ENCODE results near the gene COX6A1. TPM values are rescaled to one million over a fixed set of nuclear protein-coding genes. Genes with fewer than 3 reads are reported as not detected.

Gene COX6A1
- total and polyA plus RNA-seq, 2 of the 13 experiments (the other 11 are each of a cell fraction or from before 2014, with no cell fraction given), result 542 to 673 TPM

- no peak overlapping the region for H3K4me2 ChIP-seq (ENCODE audit: low read depth, low read length)
- no peaks in the 10 kb centered on the region for H3K9me3 ChIP-seq (ENCODE audit: low read length)
- ATAC-seq (peak; percentile 76), DNase-seq (ENCODE audit: low spot score) (peak; percentile 45), FAIRE-seq (no peak)
- H3K9ac ChIP-seq (ENCODE audit: insufficient read depth, low read depth, low read length), result no peak overlapping the region
- ChIA-PET POLR2A (interaction anchor here (0.6 to 2.7 kb wide), 3 partner anchors 9 to 33 kb away, joined by 3 to 7 read pairs (median 4); partner anchors contain the start of gene SRSF9), CTCF (ENCODE audit: low intra/inter-chr PET ratio, low total read pairs) (no interaction called here)
- TF ChIP-seq, protein P1, sequence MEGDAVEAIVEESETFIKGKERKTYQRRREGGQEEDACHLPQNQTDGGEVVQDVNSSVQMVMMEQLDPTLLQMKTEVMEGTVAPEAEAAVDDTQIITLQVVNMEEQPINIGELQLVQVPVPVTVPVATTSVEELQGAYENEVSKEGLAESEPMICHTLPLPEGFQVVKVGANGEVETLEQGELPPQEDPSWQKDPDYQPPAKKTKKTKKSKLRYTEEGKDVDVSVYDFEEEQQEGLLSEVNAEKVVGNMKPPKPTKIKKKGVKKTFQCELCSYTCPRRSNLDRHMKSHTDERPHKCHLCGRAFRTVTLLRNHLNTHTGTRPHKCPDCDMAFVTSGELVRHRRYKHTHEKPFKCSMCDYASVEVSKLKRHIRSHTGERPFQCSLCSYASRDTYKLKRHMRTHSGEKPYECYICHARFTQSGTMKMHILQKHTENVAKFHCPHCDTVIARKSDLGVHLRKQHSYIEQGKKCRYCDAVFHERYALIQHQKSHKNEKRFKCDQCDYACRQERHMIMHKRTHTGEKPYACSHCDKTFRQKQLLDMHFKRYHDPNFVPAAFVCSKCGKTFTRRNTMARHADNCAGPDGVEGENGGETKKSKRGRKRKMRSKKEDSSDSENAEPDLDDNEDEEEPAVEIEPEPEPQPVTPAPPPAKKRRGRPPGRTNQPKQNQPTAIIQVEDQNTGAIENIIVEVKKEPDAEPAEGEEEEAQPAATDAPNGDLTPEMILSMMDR (CRISPR knock-in tag; IDR thresholded peaks at IDR 0.05), result peak; percentile 49
- TF ChIP-seq ZNF256 (CRISPR knock-in tag; conservative IDR thresholded peaks at IDR 0.05) (no peak), MAFK (conservative IDR thresholded peaks at IDR 0.05 in 1 of 2, IDR thresholded peaks at IDR 0.05 in 1 of 2; ENCODE audit: low read length in 2 of 2) (peak; percentile 87 to 95), MAFF (IDR thresholded peaks at IDR 0.05; ENCODE audit: low read depth, low read length) (peak; percentile 91), HOXA3 (CRISPR knock-in tag; IDR thresholded peaks at IDR 0.05) (no peak), STAG1 (CRISPR knock-in tag; IDR thresholded peaks at IDR 0.05) (0 out of 2 replicates have a peak, but pooled peaks have one; percentile 15), GPN1 (CRISPR knock-in tag; IDR thresholded peaks at IDR 0.05; ENCODE audit: borderline replicate concordance) (no peak)
- 92% methylated on average over 4 of the region's 4 CpGs for WGBS (ENCODE audit: low lambda C conversion rate)
- in situ Hi-C loops (cut with HindIII; ENCODE audit: extremely low pct_ligation_motif_present, low pct_unique_long_range_greater_than_20kb) (no loop called here), intact Hi-C loops (cut with micrococcal nuclease; ENCODE audit: unreplicated experiment) (no loop called here)
- H2AFZ ChIP-seq (ENCODE audit: low read length), result no peak overlapping the region
- H4K20me1 ChIP-seq (ENCODE audit: insufficient read depth, low read length), result 0 out of 2 replicates have a peak, but pooled peaks cover 9% of the 10 kb centered on the region
- no peak overlapping the region for H3K27ac ChIP-seq (ENCODE audit: extremely low read length, insufficient read depth, low read length)
- peaks cover 16 to 51% of the 10 kb centered on the region in 2 experiments for H3K36me3 ChIP-seq (replicated peaks in 1 of 2; ENCODE audit: control insufficient read depth in 1 of 2, insufficient read depth in 2 of 2, low read length in 2 of 2)
- no peaks in the 10 kb centered on the region for H3K27me3 ChIP-seq (ENCODE audit: control insufficient read depth in 1 of 2, insufficient read depth in 2 of 2, low read length in 2 of 2)
- no TSS peak for BruUV-seq (replicated peaks)
- no peaks in the 10 kb centered on the region for H3K4me1 ChIP-seq (ENCODE audit: insufficient read depth, low read length)
- peaks cover 9% of the 10 kb centered on the region for H3K79me2 ChIP-seq (ENCODE audit: insufficient read depth, low read length)
- no peak overlapping the region for H3K4me3 ChIP-seq (replicated peaks in 1 of 3; ENCODE audit: insufficient read depth in 1 of 3, low read depth in 2 of 3, low read length in 3 of 3)
Measured at GRCh38 chr12:120453977-120454376, 16.1 kb downstream of the COX6A1 start.

DNA sequence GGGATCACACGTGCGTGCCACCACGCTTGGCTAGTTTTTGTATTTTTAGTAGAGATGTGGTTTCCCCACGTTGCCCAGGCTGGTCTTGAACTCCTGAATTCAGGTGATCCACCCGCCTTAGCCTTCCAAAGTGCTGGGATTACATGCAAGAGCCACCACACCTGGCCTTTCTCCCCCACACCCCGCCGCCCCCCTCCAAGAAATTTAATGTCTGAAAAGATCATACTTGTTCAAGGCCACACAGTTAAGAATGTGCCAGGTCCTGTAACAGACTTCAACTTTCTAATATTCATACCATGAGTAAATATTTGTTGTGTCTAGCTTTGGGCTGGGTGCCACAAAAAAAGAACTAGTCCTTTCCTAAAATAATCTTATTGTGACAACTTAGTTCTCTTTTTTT is 17.4 kb downstream of the COX6A1 start:
- intact Hi-C loops (cut with micrococcal nuclease; ENCODE audit: unreplicated experiment), result loop anchor here (5.0 kb wide), 1 partner anchor 77 kb away; the partner anchor contains the start of gene RNF10
- peaks cover 24 to 53% of the 10 kb centered on the region in 2 experiments for H3K36me3 ChIP-seq (replicated peaks in 1 of 2; ENCODE audit: control insufficient read depth in 1 of 2, insufficient read depth in 2 of 2, low read length in 2 of 2)
- no peak for FAIRE-seq
- no peak for TF ChIP-seq ZNF629 (CRISPR knock-in tag; conservative IDR thresholded peaks at IDR 0.05)
- no peak for TF ChIP-seq HOXA9 (CRISPR knock-in tag; IDR thresholded peaks at IDR 0.05; ENCODE audit: borderline replicate concordance)
- no peak for TF ChIP-seq RFX3 (CRISPR knock-in tag; IDR thresholded peaks at IDR 0.05)
- TF ChIP-seq SIX4 (CRISPR knock-in tag; IDR thresholded peaks at IDR 0.05), result no peak
- TF ChIP-seq ZSCAN12 (CRISPR knock-in tag; IDR thresholded peaks at IDR 0.05), result no peak
- no peak for TF ChIP-seq ZSCAN21 (CRISPR knock-in tag; IDR thresholded peaks at IDR 0.05; ENCODE audit: borderline replicate concordance)
- TF ChIP-seq PCBP2 (optimal IDR thresholded peaks at IDR 0.05; ENCODE audit: low read depth, low read length, poor library complexity, severe bottlenecking), result no peak
- no peak for TF ChIP-seq ZNF253 (CRISPR knock-in tag; IDR thresholded peaks at IDR 0.05; ENCODE audit: borderline replicate concordance)
- no peak for TF ChIP-seq SMC3 (IDR thresholded peaks at IDR 0.05; ENCODE audit: low read length)
- no peak for TF ChIP-seq PHF21A (CRISPR knock-in tag; IDR thresholded peaks at IDR 0.05)
- no peak for TF ChIP-seq ZNF709 (CRISPR knock-in tag; IDR thresholded peaks at IDR 0.05)
- no peak for TF ChIP-seq AGO1 (IDR thresholded peaks at IDR 0.05; ENCODE audit: low read depth, low read length, poor library complexity, severe bottlenecking)

More for the DNA sequence above, 17.4 kb downstream of the COX6A1 start:
- Histone ChIP-seq H2AFZ (ENCODE audit: low read length) (no peak overlapping the region), H3K4me2 (ENCODE audit: low read depth, low read length) (no peak overlapping the region), H3K9ac (ENCODE audit: insufficient read depth, low read depth, low read length) (no peak overlapping the region), H4K20me1 (ENCODE audit: insufficient read depth, low read length) (0 out of 2 replicates have a peak, but pooled peaks cover 9% of the 10 kb centered on the region), H3K27ac (ENCODE audit: extremely low read length, insufficient read depth, low read length) (no peak overlapping the region), H3K4me3 (replicated peaks in 1 of 3; ENCODE audit: insufficient read depth in 1 of 3, low read depth in 2 of 3, low read length in 3 of 3) (no peak overlapping the region), H3K27me3 (ENCODE audit: control insufficient read depth in 1 of 2, insufficient read depth in 2 of 2, low read length in 2 of 2) (no peaks in the 10 kb centered on the region), H3K4me1 (ENCODE audit: insufficient read depth, low read length) (no peaks in the 10 kb centered on the region), H3K9me3 (ENCODE audit: low read length) (no peaks in the 10 kb centered on the region), H3K79me2 (ENCODE audit: insufficient read depth, low read length) (peaks cover under 1% of the 10 kb centered on the region)
- ChIA-PET CTCF (ENCODE audit: low intra/inter-chr PET ratio, low total read pairs) (no interaction called here), POLR2A (no interaction called here)
- in situ Hi-C loops (cut with HindIII; ENCODE audit: extremely low pct_ligation_motif_present, low pct_unique_long_range_greater_than_20kb), result no loop called here
- no peak for ATAC-seq
- no peak for DNase-seq (ENCODE audit: low spot score)
- no TSS peak for BruUV-seq (replicated peaks)
- WGBS (ENCODE audit: low lambda C conversion rate), result 100% methylated on average over 7 of the region's 7 CpGs

Measured in HepG2 (cell line).